Hematopoietic multipotent progenitor cell treated with erythropoietin and hydrocortisone succinate and interleukin-3 and kit ligand, for 8 days (in vitro differentiated cells): ENCODE data around the gene PLD1.
"Not testable (repeated sequence)": the region's sequence is repeated elsewhere in the genome, so short reads cannot be mapped to it uniquely, and the experiment has no call there.

Experiments
- DNase-seq: peaks from one replicate; pipeline ENCODE4 v3.0.0-alpha.2; 2015

PLD1 gene

DNA sequence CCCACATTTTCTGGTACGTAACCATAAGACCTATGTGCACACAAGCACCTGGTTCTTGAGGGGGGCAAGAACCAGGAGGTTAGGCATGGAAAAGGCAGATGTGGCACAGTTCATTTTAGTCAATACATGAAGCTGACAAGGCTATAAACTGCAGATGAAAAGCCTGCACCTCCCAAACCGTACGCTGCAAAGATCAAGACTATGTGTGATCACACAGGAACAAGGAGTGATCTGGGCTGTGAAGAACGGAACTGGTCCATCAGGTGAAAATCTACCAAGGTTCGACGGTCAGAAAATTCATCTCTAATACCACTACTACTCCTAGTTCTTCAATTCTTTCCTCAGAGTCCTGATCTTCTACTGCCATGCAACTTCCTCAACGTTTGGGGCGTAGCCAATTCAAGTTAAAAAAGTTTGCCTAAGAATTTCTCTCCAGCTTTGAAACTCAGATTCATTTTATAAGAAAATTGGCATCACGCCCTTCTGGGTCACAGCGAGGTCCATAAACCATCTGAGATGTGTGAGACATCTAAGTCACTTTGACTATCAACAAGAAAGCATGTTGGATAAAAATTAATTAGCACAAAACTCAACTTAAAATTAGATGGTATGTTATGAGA, 41.9 kb downstream of the PLD1 start:
- no peak for DNase-seq

DNA sequence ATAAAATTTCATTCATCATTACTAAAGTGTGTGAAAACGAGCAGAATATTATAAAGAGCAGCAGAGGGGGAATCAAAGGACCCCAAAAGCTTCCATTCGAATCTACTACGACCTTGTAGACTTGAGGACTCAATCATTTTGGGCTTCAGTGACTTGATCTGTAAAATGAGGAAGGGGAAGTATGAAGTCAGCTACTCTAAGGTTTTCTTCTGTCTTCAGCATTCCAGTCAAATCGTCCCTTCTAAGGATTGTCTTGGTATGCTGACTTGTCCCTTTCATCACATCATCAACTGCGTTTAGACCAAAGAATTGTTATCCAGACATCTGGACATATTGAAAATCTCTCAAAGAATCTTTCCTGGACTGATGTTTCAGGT, 44.8 kb downstream of the PLD1 start:
- DNase-seq, result no peak

DNA sequence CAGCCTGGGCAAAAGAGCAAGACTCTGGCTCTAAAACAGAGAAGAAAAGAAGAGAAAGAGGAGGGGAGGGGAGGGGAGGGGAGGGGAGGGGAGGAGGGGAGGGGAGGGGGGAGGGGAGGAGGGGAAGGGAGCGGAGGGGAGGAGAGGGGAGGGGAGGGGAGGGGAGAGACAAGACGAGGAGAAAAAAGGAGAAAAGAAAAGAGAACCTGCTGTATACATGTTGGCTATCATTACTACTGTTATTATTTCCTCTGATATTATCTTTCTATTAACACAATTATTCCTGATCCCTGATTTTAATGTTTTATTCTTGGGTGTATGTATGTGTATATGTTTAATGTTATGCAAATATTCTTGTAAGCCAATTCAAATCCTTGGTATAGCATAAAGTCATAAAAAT, 46.9 kb downstream of the PLD1 start:
- no peak for DNase-seq

DNA sequence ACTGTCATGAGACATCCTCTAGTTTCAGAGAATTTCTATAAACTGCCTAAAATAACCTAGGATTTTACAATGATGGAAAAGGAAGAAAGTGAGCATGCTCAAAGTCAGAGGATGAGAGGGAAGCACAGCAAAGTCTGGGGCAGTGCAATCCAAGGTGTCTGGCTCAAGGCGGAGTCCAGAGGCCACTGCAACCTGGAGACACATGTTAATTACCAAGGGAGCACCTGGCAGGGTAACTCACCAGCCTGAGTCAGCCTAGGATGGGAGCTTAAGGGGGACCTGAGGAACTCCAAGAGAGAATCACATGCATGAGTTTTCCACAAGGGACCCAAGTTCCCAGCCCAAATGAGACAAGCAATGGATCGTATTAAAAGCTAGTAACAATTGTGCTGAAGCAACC, 49.8 kb downstream of the PLD1 start:
- no peak for DNase-seq

DNA sequence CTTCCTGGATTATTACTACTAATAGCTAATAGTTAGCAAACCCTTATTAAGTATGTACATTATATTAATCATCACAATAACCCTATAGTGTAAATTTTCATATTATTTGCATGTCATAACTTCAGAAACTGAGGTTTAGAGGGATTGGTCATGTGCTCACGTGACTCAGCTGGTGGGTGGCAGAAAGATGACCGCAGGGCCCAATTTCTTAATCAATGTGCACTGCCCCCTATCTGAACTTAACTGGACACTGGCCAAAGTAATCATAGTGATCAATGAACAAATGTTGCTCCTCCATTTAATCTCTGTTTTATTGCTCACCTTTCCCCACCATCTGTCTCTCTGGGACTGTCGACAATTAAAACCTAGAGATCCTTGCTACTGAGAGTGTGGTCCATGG, 52.2 kb downstream of the PLD1 start:
- DNase-seq, result no peak

DNA sequence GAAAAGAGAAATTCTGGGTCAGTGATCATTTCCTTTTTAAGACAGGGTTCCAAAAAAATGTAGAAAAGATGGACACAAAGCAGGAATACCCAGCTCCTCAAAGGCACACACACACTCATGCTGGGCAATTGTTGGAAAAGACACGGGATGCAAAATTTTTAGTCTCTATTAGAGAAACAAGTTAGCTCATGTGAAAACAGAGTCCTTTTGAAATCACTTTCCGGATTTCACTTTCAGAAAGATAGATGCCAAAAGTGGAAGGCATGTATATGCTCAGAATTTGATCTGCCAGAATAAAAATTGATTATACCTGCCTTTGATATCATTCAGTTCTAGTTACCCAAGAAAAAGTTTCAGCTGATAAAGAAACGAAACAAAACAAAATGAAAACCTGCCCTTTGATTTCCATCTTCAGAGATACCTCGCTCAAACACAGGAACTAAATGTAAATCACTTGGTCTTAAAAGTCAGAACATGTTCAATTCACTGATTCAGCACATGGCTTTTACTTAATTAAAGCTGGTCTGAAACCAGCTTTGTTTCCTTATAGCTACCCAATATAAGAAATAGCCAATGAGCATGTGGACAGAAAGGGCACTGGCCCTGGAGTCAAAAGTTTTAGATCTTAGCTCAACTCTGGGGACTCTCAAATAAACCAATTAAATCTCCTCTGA, 52.8 kb downstream of the PLD1 start:
- DNase-seq, result no peak

DNA sequence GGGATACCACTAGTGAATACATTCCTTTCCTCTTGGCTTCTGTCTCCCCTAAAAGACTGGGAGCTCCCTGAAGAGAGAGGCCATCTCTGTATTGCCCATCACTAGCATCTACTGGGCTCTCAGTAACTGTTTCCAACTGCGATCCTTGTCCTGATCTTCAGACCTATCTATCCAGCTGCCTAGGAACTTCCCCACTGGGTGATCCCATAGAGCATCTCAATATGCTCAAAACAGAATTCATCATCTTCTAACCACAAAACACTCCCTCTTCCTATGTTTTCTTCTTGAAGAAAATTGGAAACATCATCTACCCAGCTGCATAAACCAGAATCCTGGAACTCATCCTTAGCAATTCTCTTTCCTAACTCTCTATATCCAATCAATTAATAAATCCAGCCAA, 54.6 kb downstream of the PLD1 start:
- no peak for DNase-seq

DNA sequence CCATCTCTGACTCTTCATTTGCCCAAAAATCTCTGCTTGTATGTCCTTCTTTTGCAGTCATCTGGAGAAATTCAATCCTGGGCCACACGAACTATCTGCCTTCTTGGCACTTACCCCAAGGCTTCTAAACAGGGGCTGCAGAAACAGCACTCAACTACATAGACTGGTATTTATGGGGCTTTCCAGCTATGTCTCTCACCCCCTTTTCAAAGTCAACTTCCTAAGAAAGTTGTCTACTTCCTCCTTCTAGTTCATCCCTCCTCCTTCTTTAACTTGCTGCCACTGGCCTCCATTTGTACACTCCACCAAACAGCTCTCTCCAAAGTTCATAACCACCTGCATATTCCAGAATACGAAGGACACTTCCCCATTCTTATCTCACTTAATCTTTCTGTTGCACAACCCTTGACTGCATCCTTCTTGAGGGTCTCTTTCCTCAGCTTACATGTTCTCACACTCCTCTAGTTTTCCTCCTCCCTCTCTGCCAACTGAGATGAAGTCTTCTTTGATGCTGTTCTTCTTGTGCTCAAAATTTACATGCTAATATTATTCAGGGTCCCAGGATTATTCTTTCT, 55.2 kb downstream of the PLD1 start:
- DNase-seq, result no peak

DNA sequence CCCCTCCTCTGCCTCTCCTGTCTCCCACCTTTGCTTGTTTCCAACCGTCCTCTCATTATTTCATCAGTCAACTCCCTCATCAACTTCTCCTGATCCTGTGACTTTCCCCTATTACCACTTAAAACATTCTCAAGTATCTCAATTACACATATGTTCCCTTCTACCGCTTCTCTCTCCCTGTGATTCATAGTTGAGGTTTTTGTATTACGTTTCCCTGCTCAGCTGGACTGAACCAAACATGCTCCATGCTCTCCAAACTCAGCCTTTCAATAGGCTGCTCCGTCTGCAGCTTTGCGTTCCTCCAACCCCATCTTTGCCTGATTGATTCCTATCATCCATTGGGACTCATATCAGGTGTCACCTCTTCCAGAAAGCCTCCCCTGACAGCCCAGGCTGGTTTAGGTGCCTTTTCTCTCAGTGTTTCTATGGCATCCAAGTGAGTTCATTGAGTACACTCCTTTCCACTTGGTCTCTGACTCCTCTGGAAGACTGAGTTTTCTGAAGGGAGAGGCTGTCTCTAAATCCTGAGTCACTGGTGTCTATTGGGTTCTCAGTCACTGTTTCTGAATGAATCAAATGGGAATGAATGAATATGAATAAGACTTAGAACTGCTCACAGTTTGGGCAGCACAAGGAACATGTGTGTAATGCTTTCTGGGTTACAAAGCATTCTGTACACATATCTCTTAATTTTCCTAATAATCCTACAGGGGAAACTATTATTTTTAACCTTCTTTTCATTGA, 56.4 kb downstream of the PLD1 start:
- no peak for DNase-seq

DNA sequence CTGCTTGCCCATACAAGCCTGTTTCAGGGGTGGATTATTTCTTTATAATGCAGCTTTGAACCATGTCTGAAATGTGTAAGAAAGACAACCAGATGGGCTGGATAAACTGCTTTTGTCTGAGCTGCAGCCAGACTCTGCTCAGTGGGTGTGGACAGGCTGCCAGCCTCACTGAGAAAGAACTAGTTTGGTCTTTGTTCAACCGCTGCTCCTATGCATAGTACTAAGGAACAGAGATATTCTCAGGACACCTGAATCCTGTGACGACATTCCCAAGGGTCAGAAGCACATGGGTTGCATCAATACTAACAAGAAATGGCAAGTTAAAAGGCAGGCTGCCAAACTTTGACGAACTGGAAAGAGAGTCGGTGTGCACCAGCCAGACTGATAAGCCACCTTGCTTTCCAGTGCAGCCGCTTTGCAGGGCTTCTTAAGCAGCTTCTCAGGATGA, 57.2 kb downstream of the PLD1 start:
- peak; percentile 75 for DNase-seq

DNA sequence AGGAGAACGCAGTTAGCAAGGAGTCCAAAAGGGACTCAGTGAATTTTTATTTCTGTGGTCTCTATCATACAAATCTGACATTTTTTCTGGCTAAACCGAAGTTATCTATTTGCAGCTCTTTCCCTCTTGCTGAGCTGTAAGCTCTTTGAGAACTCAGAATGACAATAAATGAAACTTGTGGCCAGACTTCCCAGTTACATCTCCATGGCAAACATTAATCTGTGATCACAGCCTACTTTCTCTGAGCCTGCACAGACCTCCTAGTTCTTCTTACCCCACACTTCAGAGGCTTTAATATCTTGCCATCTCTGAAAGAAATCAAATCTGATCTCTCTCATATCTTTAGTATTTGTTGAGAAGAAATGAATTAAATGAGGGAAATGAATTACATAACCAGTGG, 58.0 kb downstream of the PLD1 start:
- no peak for DNase-seq

DNA sequence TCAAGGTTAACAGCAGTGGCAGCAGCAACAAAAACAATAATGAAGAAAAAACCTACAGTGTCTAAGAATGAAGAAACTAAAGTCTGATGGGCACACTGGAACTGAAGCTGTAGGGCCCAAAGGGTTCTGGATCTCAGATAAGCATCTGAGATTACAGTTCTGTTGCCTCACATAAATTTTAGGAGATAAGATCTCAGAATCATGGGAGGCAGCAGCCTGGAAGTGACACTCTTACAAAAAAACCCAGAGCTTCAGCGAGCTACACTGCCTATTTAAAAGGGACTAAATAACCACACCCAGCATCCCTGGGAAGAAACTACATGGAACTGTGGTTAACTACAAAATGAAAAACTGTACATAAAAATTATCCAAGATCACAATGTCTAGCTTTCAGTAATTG, 61.2 kb downstream of the PLD1 start:
- DNase-seq, result no peak

DNA sequence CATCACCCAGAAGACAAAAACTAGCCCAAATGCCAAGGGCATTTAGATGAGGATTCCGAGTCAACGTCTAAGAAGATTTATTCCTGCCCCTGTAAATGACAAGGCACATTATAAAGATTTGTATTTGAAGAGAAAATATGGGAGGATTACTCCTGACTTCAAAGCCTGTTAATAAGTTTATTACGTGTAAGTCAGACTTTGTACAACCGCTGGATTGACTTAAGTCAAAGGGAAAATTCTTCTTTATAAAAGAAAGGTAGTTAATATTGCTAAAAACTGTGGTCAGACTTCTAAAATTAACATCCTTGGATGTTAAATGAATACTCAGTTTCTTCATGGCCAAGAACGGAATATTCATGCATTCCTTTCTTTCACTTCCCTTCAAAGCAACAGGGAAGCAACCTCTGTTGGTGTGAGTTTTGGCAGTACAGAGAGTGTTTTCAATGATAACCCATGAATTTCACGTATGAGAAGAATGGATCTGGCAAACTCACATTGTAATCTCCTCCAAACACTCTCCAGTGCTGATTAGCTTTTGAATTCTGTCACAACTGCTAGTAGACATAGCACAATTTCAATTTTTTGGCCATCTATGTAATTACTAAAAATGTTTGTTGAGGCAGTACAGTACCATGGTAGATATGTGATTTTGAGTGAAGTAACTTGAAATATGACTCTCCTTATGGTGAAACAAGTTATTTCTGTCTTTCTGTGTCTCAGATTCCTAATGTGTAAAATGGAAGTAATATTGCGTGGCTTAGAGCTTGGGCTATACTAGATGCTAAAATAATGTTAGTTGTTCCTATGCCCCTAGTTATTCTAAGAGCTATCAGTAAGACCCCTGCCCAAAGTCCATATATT, 62.0 kb downstream of the PLD1 start:
- DNase-seq, result peak; percentile 56

DNA sequence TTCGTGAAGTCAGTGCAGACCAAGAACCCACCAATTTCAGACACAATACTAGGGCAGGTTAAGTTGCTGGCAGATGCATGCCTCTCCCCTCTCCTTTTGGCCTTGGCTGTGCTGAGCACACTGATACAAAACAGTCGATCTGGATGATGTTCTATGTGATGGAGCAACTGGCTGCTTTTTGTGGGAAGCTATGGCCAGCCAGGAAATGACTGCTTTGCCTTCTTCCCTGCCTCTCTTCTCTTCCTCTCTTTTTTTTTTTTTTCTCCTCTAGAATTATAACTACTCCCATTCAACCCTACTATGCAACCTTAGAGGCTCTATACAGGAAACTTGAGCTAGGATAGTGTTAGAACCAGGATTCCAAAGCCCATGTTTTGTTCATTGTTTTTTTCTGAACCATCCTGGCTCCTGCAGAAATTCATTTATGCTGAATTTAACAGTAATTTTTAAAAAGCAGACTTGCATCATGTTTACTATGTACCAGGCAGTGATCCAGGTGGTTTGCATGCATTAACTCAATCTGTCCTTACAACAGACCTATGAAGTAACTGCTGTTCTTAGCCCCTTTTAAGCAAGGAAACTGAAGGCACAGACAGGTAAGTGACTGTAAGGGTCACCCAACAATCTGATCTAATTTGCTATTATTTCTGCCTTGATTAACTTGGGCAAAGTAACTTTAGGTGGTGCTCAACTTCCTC, 62.9 kb downstream of the PLD1 start:
- DNase-seq, result no peak

DNA sequence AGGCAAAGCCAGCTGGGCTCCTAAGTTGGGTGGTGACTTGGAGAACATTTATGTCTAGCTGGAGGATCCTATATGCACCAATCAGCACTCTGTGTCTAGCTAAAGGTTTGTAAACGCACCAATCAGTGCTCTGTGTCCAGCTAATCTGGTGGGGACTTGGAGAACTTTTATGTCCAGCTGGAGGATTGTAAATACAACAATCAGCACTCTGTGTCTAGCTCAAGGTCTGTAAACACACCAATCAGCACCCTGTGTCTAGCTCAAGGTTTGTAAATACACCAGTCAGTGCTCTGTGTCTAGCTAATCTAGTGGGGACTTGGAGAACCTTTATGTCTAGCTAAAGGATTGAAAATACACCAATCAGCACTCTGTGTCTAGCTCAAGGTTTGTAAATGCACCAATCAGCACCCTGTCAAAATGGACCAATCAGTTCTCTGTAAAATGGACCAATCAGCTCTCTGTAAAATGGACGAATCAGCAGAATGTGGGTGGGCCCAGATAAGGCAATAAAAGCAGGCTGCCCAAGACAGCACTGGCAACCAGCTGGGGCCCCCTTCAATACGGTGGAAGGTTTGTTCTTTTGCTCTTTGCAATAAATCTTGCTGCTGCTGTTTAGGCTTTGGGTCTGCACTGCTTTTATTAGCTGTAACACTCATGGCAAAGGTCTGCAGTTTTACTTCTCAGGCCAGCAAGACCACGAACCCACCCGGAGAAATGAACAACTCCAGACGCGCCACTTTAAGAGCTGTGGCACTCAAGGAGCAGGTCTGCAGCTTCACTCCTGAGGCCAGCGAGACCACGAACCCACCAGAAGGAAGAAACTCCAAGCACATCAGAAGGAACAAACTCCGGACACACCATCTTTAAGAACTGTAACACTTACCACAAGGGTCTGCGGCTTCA, 63.7 kb downstream of the PLD1 start:
- not testable (repeated sequence) for DNase-seq

DNA sequence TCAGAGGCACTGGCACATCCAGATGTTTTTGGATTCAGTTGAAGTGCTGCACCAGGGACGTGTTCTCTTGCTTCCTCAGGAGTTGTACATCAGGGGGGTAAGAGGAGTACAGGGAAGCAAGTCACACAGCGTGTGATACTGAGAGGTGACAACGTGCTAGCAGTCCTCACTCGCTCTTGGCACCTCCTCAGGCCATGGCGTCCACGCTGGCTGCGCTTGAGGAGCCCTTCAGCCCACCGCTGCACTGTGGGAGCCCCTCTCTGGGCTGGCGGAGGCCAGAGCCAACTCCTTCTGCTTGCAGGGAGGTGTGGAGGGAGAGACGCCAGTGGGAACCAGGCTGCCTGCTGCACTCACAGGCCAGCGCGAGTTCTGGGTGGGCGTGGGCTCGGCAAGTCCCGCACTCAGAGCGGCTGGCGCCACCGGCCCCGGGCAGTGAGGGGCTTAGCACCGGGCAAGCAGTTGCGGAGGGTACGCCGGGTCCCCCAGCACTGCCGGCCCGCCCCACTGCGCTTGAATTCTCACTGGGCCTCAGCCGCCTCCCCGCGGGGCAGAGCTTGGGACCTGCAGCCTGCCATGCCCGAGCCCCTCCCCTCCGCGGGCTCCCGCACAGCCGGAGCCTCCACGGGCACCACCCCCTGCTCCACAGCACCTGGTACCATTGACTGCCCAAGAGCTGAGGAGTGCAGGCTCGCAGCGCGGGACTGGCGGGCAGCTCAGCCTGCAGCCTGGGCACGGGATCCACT, 64.5 kb downstream of the PLD1 start:
- no peak for DNase-seq

DNA sequence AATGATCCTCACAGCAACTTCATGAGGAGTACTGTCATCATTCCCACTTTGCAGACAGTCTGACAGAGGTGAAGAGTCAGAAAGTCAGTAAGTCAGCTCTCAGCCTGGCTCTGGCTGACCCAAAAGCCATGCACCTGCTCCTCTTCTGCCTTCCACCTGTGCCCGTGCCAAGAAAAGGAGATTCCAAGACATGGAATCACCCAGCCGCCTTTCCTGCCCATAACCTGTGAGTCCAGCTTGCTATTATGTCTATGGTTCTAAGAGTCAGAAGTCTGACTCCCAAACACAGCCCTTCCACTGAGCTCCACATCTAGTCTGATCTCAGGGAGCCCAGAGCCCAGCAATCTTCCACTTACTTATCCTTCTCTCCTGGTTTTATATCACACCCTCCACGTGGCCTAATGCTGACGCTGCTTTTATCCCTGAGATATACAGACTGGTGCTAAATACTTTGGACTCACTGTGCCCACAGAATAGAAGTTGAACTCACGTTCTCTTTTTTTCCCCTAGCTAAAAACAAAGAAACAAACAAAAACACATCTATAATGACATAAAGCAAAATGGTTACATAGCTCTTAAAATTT, 66.0 kb downstream of the PLD1 start:
- no peak for DNase-seq

DNA sequence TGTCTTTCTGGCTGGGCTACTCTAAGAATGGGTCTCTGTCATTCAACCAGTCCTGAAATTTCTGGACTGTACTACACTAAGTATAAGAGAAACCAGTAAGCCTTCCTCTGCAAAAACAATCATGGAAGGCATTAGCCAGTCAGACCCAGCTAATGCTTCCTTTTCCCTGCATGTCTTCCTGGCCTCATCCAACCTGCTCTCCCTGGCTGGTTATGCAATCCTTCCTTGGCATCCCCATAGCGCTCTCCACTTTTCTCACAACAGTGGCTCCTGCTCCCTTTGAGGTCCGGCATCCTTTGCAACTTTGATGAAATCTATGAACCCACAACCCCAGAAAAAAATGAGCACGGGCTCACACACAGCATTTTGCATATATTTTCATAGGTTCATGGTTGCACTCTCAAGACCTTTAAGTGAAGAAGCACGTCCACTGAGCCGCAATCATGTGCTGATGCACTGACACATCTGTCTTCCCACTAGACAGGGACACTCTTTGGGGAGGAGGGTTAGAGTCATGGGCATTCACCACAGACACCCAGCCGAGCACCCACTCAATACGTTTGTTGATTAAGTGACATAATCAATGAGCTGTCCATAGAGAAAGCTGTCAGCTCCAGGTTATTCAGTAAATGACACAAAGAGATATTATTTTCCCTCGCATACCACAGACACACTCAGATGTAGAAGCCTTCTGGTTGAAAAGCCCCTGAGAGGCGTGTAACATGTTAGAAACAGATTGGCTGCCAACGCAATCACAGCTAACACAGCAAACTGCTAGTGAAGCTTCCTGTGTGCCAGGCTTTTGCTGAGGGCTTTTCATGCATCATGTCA, 66.7 kb downstream of the PLD1 start:
- no peak for DNase-seq

DNA sequence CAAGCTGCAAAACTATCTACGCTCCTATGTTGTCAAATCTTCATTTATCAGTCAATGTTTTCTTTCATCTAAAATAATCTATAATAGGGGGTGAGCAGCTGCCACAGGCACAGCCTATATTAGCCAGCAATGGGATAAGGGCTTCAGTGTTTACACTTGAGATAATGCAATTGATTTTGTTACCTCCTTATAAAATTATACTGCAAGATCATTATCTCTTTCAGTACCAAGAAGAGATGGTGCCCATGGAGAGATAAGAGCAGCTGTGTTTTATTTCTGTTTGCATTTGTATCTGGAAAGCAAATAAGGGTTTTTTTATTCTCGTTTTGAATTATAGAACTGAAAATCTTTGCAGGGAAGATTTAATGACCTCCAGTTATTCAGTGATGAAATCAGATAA, 68.9 kb downstream of the PLD1 start:
- DNase-seq, result no peak
